ENCODE data around the gene PIK3AP1. TPM values are rescaled to one million over a fixed set of nuclear protein-coding genes. Genes with fewer than 3 reads are reported as not detected.

PIK3AP1 gene
- total and polyA plus RNA-seq, 2 of the 13 experiments (the other 11 are each of a cell fraction or from before 2014, with no cell fraction given) = 3.6 to 13.8 TPM

DNA sequence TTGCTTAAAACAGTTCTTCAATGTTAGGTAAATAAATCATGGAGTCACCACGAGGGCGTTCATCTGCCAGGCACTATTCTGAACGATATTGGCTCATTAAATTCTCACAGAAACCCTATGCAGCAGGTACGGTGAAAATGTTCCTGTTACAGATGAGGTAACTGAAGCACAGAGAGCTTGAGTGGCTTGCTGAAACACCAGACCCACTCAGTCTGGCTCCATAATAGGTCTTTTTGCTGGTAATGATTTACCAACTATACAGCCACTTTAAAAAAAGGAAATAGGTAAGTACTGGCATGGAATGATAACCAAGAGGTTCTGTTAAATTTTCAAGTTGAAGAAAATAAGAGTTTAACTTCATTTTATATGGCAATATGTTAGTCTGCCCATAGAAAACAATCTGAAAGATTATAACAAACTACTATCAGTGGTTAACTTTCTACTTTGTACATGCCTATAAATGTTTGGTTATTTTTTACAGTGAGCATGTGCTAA is 132.2 kb downstream of the PIK3AP1 start (continued):
- TF ChIP-seq POLR2G (IDR thresholded peaks at IDR 0.05; ENCODE audit: low read depth, low read length) = peak; percentile 34; the same call in 1 of the 2 replicates
- no peak for TF ChIP-seq ZNF629 (CRISPR knock-in tag; conservative IDR thresholded peaks at IDR 0.05)
- no peak for TF ChIP-seq SKI (IDR thresholded peaks at IDR 0.05; ENCODE audit: partially characterized antibody)
- peak; percentile 50 for TF ChIP-seq SAP130 (CRISPR knock-in tag; IDR thresholded peaks at IDR 0.05; ENCODE audit: low read depth)
- TF ChIP-seq RXRB (CRISPR knock-in tag; IDR thresholded peaks at IDR 0.05; ENCODE audit: borderline replicate concordance) = no peak
- TF ChIP-seq PCBP1 (IDR thresholded peaks at IDR 0.05; ENCODE audit: borderline replicate concordance, low read depth, low read length) = no peak
- TF ChIP-seq HMG20A (CRISPR knock-in tag; IDR thresholded peaks at IDR 0.05; ENCODE audit: borderline replicate concordance) = no peak

DNA sequence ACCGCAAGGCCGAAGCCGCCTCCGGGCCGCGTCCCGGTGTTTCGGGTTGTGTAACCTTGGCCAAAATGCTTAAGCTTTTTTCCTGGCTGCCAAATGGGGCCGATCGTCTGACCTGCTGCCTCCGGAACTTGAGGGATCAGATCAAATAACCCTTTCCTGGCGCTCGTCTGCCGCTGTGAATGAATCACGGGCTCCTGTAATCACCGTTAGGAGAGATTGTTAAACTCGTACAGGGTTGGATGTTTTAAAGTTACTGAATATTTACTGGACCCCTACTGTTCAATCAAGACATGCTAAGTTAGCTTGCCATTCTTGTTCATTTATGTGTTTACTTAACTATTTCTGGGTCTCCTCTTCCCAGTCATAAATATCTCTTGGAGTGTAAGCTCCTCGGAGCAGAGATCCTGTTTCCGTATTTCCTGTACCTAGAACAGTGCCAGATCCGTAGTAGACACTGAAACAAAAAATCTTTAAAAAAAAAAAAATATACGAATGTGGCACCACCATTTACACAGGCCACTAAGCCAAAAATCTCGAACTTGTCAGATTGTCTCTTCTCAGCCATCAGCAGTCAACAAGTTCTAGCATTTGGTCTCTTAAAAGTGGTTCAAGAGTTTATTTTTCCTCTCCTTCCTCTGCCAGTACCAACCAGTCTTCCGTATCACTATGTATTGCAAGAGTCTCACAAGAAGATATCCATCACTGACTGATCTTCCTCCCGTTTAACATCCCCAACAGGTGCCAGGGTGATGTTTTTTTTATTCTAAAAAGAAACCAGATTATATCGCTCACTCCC is 132.9 kb downstream of the PIK3AP1 start:
- 1% methylated on average over 25 of the region's 25 CpGs for WGBS (ENCODE audit: low lambda C conversion rate)
- DNase-seq (ENCODE audit: low spot score) (peak; percentile 75), FAIRE-seq (no peak), ATAC-seq (peak; percentile 52)
- Histone ChIP-seq H3K4me2 (ENCODE audit: low read depth, low read length) (peak overlapping the region; percentile 90), H3K27me3 (ENCODE audit: control insufficient read depth in 1 of 2, insufficient read depth in 2 of 2, low read length in 2 of 2) (no peaks in the 10 kb centered on the region; a peak in 1 of 5 replicates), H3K9me3 (ENCODE audit: low read length) (no peaks in the 10 kb centered on the region), H3K9ac (ENCODE audit: insufficient read depth, low read depth, low read length) (peak overlapping the region; percentile 99), H4K20me1 (ENCODE audit: insufficient read depth, low read length) (peaks cover 30% of the 10 kb centered on the region), H3K4me1 (ENCODE audit: insufficient read depth, low read length) (peaks cover 40% of the 10 kb centered on the region), H3K4me3 (replicated peaks in 1 of 3; ENCODE audit: insufficient read depth in 1 of 3, low read depth in 2 of 3, low read length in 3 of 3) (peak overlapping the region; percentile 97), H3K36me3 (replicated peaks in 1 of 2; ENCODE audit: control insufficient read depth in 1 of 2, insufficient read depth in 2 of 2, low read length in 2 of 2) (no peaks in the 10 kb centered on the region; a peak in 1 of 5 replicates), H2AFZ (ENCODE audit: low read length) (peak overlapping the region; percentile 79), H3K79me2 (ENCODE audit: insufficient read depth, low read length) (peaks cover 39% of the 10 kb centered on the region), H3K27ac (ENCODE audit: extremely low read length, insufficient read depth, low read length) (peak overlapping the region; percentile 99)
- intact Hi-C loops (cut with micrococcal nuclease; ENCODE audit: unreplicated experiment) = loop anchor here (2.0 kb wide), 1 partner anchor 25 kb away; no protein-coding TSS in a partner anchor
- POLR2A ChIA-PET = interaction anchor here (1.1 to 2.2 kb wide), 3 partner anchors 9 to 89 kb away, joined by 3 to 12 read pairs (median 4); no protein-coding TSS in a partner anchor
- in situ Hi-C loops (cut with HindIII; ENCODE audit: extremely low pct_ligation_motif_present, low pct_unique_long_range_greater_than_20kb) = no loop called here
- BruUV-seq (replicated peaks) = TSS peak; percentile 85
- CTCF ChIA-PET (ENCODE audit: low intra/inter-chr PET ratio, low total read pairs) = no interaction called here
- TF ChIP-seq ZNF652 (CRISPR knock-in tag; IDR thresholded peaks at IDR 0.05; ENCODE audit: borderline replicate concordance, low read depth) (peak; percentile 86), ESRRA (CRISPR knock-in tag; IDR thresholded peaks at IDR 0.05; ENCODE audit: low read depth) (no peak), BORCS8-MEF2B (CRISPR knock-in tag; IDR thresholded peaks at IDR 0.05) (0 out of 2 replicates have a peak, but pooled peaks have one; percentile 35), KMT2B (CRISPR knock-in tag; IDR thresholded peaks at IDR 0.05) (peak; percentile 39; the same call in 1 of the 2 replicates), KLF13 (CRISPR knock-in tag; IDR thresholded peaks at IDR 0.05) (no peak), FOXA3 (CRISPR knock-in tag; IDR thresholded peaks at IDR 0.05) (no peak), ZBTB1 (CRISPR knock-in tag; IDR thresholded peaks at IDR 0.05; ENCODE audit: borderline replicate concordance) (no peak), HNF4G (IDR thresholded peaks at IDR 0.05; ENCODE audit: borderline replicate concordance, low read depth, low read length) (no peak), HNF4G (CRISPR knock-in tag; IDR thresholded peaks at IDR 0.05; ENCODE audit: borderline replicate concordance, low read depth) (no peak), LCORL (IDR thresholded peaks at IDR 0.05) (no peak), LCORL (CRISPR knock-in tag; IDR thresholded peaks at IDR 0.05) (0 out of 2 replicates have a peak, but pooled peaks have one; percentile 22), HMGA1 (CRISPR knock-in tag; conservative IDR thresholded peaks at IDR 0.05) (no peak), ZNF747 (CRISPR knock-in tag; IDR thresholded peaks at IDR 0.05; ENCODE audit: borderline replicate concordance) (no peak)
- TF ChIP-seq, protein P1, sequence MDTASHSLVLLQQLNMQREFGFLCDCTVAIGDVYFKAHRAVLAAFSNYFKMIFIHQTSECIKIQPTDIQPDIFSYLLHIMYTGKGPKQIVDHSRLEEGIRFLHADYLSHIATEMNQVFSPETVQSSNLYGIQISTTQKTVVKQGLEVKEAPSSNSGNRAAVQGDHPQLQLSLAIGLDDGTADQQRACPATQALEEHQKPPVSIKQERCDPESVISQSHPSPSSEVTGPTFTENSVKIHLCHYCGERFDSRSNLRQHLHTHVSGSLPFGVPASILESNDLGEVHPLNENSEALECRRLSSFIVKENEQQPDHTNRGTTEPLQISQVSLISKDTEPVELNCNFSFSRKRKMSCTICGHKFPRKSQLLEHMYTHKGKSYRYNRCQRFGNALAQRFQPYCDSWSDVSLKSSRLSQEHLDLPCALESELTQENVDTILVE (CRISPR knock-in tag; IDR thresholded peaks at IDR 0.05) = no peak; the same call in 1 of the 2 replicates
- TF ChIP-seq, protein P2, sequence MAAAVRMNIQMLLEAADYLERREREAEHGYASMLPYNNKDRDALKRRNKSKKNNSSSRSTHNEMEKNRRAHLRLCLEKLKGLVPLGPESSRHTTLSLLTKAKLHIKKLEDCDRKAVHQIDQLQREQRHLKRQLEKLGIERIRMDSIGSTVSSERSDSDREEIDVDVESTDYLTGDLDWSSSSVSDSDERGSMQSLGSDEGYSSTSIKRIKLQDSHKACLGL (CRISPR knock-in tag; IDR thresholded peaks at IDR 0.05) = 0 out of 2 replicates have a peak, but pooled peaks have one; percentile 51
